NCI-H82 treated with DMSO at 0.1 percent for 48 hours (cell line): Measurements from ENCODE around the gene ENPP1.
"Not testable (repeated sequence)": the region's sequence is repeated elsewhere in the genome, so short reads cannot be mapped to it uniquely, and the experiment has no call there.

Source experiments
- DNase-seq: peaks from one replicate; lab custom pipeline; 2025; ENCODE audit not compliant: unreplicated experiment; lab: John Stamatoyannopoulos, UW

Gene ENPP1

DNA sequence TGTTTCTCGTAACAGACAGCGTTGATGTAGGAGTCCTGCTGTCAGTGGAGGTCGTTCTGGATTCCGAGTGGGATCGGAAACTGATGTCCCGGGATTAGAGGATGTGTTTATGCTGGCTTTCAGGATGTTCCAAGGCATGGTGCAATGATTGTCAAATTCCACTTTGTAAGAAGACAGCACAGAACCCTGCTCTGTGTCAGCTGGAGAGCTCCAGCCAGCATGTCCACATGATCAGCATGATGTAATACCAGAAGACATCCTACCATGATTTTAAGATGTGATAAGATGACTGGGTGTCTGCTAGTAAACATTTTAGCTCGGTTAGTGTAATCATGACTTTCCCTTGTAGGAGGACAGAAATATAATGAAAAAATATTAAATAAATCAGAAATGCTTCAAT is 20.3 kb downstream of the ENPP1 start:
- DNase-seq = no peak

DNA sequence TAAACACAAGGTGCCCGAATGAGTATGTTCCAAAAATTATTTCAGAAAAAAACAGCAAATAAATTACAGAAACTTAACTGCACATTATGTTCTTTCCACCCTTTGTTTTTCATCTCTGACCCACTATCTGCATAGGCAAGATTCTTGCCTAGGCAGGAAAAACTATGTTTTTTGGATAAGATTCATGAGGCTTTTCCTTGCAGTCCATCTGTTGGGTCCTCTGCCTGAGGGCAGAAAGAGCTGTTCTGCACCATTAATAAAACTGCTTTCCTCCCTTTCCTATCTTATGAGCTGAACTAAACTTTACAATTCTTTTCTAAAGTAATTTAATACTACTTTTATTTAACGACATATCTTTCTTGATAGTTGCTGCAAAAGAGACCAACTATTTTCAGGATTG is 21.1 kb downstream of the ENPP1 start:
- DNase-seq = no peak

DNA sequence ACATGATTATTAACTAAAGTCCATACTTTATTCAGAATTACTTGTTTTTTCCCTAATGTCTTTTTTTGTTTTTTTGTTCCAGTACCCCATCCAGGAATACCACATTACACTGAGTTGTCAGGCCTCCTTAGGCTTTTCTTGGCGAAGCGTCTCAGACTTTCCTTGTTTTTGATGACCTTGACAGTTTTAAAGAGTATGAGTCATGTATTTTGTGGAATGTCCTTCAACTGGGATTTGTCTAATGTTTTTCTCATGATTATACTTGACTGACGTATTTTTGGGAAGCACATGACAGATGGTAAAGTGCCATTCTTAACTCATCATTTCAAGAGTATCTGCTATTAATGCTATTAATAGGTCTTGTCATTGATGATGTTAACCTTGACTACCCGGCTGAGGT is 23.6 kb downstream of the ENPP1 start:
- DNase-seq = no peak

DNA sequence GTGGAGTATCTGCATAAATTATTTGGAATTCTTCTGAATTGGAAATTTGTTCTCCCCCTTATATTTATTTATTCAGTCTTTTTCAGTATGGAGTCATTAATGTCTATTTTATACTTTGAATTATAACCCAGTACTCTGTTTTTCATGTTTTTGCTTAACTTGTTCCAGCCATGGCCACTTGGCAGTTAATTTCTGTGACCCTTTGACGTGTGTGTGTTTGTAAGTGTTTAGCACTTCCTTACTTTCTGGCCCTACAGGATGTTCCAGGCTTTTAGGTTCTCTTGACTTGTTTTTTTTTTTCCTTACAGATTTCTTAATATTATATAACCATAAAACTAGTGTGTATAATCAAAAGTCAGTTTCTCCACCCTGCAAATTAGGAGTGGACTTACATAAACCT is 24.1 kb downstream of the ENPP1 start:
- DNase-seq = no peak

DNA sequence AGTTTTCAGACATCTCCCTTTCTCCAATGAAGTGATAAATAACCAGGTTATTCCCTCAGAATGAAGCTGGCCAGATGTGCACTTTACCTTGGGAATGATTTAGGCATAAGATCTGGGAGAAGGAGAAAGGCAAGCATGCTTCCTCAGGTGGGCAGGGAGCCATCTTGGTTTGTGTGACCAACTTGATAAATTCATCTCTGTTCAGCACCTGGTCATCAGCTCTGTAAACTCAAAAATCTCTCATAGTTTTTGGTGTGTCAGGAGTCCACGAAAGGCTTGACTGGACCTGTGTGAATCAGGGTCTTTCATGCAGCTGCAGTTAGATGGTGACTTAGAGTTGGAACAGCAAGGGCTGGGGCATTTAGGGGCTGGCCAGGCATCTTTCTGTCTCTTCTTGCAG is 24.5 kb downstream of the ENPP1 start:
- DNase-seq = no peak

DNA sequence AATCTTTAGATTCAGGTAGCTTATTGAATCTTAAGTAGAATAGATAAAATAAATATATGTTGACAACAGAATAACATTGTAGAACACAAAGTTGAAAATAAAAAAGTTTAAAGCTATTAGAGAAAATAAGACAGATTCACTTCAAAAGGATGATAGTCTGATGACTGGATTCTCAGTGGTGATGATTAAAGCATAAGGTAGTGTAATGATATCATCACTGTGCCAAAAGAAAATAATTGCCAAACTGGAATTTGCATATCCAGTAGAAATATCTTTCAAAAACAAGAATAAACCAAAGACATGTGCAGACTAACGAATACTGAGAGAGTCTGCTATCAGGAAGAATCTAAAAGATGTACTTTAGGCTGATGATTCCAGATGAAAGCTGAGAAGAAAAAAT is 30.2 kb downstream of the ENPP1 start:
- no peak for DNase-seq

DNA sequence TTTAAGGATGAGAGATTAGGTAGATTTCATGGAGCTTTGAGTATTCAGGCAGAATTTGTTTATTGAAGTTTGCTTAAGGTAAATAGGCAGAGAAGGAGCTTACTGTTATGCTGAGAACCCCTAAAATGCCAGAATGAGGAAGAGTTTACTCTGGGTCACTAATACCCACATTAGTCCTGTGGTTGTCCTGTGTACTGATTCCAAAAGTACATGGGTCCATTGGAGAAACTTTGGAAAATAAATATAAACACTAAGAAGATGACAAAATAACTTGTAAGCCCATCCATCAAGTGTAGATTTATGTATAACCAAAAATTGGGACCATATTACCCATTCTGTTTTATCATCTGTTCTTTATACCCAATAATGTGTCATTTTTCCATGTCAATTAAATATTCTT is 31.6 kb downstream of the ENPP1 start:
- no peak for DNase-seq

DNA sequence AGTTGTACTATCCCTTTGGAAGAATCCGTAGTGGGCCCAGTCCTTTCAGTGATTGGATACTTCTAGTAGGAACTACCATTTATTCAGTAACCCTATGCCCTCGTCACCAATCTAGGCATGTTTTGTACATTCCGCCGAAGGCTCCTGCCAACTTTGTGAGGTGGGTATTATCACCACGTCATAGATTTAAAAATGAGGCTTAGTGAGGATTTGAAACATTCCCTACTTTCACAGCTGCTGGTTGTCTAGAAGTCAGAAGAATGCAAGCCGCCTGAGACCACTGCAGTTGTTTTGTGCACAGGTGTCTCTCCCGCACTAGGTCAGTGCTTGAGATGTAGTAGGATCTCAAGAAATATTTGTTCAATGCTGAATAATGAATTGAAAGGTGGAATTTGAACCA is 32.6 kb downstream of the ENPP1 start:
- no peak for DNase-seq

DNA sequence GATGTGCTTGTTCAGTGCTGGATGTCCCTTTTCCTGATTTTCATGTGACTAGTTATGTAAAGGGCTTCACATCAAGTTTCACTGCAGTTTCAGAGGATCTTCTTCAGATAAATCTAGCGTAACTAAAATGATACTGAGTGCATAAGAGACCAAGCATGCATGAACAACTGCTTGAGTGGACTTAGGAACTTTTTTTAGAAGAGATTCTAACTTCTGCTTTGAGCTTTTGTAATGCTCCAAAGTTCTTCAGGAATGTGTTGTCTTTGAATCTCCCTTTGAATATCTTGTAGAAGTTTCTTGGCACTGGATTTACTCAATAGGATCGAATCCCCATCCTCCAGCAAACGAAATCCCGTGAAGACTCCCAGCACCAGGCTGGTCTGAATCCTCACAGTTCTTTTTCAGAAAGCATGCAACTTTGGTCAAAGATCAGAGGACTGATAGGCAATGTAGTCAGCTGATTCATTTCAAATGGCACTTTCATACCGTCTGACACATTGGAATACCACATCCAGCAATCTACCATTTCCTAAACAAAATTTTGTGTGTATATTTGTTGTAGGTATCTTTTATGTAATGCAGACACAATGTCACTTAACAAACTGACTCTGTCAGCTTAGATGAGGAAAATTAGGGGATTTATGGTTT is 33.2 kb downstream of the ENPP1 start:
- DNase-seq = no peak

DNA sequence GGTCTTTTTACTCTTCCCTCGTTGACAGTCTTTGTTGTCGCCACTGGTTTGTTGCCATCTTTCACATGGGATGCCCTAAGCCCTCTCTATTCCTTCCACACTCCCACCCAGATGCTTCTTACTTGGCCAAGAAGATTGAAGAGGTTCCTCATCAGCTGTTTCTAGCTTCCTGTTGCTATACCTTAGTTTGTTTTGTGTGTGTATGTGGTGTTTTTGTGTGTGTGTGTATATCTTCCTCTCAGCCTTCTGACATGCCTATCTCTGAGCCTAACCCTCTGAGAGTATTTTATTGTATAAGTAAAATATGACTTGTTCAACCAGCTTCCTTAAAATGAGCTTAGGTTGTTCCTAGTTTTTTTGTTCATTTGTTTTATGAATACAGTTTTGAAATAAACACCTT is 35.9 kb downstream of the ENPP1 start:
- DNase-seq = no peak

DNA sequence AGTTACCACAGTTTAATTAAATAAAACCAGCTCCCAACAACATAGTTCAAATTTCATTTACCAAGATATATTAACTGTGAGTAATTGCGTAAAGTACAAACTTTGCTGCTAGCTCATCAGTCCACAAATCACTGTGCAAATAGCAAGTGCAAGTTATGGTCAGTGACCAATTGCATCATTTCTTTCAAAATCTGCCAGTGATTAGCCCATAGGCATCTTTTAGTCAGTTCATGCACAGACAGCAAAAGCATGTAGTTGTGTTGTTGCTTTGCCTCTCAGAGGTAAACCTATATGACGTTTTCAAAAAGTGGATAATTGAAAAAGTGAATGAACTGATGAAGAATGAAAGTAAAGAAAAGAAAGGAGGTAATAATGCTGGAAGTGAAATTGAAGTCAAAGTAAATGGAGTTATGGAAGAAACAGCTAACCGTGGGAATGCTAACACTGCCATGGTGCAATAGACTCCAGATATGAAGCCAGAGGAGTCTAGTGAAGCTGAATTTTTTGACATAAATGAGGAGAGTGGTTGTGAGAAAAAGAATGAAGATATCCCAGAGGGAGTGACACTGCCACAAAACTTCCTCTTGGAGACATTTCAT is 36.5 kb downstream of the ENPP1 start:
- no peak for DNase-seq

DNA sequence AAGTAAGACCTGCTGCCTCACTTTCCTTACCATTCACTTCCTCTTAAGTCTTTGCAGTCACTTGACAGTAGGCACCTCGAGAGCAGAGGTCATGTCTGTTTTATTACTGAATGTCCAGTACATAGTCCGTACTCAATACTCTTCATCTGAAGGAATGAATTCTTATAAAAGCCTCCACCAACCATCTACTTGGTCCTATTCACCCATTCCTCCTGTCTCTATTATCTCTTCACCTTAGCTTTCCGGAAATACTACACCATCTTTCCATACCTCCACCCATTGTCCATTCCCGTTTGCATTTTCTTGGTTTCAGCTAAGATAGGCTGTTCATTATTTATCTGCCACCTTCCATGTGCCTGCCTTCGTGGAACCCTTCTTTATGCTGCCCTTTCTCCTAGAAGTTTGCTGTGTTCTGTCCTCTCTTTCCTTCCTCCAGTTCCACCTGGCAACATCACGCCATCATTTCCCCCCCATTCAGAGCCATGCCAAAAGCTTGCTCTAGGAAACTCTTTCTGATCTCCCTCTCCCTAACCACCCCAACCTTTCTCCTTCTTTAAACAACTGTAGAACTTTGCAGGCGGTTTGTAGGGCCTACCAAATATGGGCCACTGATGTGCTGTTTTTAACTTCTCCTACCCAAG is 38.3 kb downstream of the ENPP1 start:
- no peak for DNase-seq

DNA sequence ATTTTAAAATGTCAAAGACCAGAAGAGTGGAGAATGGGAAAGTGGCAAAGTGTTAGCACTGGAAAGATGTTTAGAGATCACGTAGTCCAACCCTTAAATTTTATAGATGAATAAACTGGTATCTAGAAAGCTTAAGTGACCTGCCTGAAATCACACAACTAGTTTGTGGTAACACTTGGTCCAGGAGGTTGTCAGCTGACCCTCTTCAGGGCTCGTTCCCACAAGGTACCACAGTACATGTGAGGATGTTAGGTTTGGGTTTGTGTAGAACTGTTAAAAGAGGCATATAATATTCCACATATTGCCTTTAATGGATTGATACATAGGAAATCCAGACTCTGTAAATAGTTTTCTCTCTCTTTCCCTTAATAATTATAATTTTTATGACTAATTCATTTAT is 39.1 kb downstream of the ENPP1 start:
- no peak for DNase-seq

DNA sequence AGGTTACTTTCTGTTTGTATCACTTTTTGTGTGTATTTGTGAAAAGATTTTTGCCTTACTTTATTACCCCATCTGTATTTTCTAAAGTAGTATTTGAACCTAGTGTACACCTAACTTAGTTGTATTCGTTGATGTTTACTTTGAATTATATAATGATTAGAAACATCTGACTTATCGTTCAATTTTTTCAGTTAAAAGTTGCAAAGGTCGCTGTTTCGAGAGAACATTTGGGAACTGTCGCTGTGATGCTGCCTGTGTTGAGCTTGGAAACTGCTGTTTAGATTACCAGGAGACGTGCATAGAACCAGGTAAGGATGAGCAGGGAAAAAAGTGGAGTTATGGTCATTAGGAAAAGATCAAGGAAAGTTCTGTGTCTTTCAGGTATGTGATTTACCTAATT is 42.0 kb downstream of the ENPP1 start:
- DNase-seq = no peak

DNA sequence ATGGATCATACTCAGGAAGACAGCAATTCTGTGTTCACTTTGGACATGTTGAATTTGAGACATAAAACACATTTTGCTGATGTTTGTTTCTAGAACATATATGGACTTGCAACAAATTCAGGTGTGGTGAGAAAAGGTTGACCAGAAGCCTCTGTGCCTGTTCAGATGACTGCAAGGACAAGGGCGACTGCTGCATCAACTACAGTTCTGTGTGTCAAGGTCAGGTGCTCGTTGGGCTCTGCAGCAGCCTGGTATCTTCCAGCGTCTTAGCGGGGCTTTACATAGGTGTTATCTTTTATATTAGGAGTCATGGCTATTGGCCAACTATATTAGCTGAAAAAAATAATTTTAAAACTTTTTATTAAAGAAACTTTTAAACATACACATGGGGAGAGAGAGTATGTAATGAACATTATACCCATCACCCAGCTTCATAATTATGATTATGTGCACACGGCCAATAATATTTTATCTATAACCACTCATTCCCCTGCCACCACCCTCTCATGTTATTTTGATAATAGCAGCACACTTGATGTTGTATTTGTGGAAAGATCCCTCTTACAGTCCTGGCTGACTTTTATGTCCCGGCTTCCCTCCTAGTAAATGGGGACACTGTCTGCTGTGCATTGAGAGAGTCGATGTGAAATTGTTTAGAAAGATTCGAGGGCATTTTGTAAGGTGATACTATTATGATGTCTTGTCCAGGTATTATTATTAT is 43.4 kb downstream of the ENPP1 start:
- no peak for DNase-seq

DNA sequence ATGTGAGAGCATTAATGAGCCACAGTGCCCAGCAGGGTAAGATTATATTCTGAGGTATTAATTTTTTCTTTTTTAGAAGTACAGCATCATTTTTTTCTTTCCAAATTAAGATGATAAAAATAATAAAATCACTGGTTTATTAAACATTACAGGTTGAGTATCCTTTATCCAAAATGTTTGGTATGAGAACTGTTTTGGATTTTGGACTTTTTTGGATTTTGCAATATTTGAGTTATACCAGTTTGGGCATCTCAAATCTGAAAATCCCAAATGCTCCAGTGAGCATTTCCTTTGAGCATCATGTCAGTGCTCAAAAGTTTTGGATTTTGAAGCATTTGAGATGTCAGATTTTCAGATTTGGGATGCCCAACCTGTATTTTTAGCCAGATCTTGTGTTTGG is 44.4 kb downstream of the ENPP1 start:
- DNase-seq = no peak

DNA sequence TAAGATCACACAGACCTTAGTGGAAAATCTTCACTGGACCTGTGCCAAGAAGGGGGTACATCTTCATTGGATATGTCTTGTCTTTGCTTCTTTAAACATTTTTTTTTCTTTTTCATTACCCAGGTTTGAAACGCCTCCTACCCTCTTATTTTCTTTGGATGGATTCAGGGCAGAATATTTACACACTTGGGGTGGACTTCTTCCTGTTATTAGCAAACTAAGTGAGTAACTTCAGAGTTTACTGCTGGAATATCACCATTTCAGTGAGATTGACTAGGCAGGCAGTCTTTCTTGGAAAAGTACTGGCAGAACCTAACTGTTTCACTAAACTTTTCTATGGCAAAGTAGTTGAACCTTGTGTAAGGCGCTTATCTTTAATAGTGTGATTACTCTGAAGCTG is 47.0 kb downstream of the ENPP1 start:
- DNase-seq = no peak

DNA sequence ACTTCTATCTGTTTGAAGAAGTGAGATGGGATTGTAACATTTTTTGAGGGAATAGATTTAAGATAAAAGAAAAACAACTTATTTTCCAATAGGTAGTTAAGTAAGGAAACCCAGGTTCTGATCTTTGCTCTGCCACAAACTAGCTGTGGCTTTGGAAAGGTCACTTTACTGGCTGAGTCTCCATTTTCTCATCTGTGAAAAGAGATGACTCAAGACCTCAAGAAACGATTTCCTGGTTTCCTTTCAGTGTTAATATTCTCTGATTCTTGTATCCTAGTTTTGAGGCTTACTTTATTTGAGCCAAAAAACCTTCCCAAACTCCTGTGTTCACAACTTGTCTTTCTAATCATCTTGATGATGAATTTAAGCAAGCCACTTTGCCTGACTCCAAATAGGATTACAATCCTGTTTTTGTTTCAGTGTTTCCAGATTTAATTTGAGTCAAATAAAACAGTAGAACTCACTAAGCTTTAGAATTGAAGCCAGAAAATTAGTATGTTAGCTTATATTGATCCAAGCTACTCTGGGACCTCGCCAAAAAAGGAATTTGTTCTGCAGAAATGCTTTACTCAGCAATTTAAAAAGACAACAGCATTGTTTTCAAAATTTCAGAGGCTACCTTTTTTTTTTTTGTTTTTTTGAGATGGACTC is 51.1 kb downstream of the ENPP1 start:
- DNase-seq = no peak

DNA sequence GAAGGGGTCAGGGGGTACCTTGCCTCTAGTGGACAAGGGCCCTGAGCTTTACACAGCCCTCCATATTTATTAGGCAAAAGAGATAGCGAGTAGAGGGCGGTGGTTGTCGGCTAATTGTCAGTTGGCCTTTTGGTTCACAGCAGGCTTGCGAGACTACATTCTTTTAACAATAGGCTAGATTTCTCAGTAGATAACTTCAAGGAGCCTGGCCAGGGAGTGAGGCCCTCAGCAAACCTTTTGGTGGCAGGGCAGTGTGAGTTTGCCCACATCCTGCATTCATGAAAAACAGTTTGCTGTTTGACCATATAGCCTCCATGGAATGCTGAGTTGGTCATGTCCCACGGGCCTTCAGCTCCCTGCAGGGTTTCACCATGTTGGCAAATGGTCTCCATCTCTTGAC is 51.8 kb downstream of the ENPP1 start:
- DNase-seq = not testable (repeated sequence)

DNA sequence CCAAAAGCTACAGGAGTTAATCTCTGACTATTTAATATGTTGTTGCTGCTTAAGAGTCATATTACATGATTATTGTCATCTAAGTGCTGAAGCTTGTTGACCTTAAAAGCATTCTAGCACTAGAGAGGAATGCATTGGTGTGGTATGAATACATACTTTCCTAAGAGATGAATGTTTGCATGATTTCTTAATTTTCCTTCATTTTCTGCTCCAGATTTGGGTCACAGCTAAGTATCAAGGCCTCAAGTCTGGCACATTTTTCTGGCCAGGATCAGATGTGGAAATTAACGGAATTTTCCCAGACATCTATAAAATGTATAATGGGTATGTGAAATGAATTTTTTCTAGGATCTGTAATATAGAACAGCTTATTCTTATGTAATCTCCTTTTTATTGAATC is 53.6 kb downstream of the ENPP1 start:
- no peak for DNase-seq

DNA sequence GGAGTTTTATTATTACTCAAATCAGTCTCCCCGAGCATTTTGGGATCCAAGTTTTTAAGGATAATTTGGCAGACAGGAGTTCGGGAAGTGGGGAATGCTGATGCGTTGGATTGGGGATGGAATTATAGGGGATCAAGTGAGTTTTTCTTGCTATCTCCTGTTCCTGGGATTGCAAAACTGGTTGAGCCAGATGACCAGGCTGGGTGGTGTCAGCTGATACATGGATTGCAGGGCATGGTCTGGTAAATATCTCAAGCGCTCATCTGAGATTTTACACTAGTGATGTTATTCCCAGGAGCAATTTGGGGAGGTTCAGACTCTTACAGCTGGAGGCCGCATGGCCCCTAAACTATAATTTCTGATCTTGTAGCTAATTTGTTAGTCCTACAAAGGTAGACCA is 54.7 kb downstream of the ENPP1 start:
- no peak for DNase-seq

DNA sequence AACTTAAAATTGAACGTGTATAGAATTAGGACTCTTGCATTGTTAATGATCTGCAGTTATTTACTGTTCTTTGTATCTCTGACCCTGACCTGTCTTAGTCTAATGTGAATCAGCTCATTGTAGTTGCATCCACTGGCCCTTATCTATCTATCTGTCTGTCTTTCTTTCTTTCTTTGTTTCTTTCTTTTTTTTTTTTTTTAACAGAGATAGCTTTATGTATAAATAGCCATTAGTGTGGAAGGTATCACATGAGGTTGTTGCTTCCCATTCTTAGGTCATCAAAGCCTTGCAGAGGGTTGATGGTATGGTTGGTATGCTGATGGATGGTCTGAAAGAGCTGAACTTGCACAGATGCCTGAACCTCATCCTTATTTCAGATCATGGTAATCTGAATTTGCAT is 59.9 kb downstream of the ENPP1 start:
- DNase-seq = no peak
